ENCODE results near the gene DMBT1.
"Not testable (repeated sequence)": the region's sequence is repeated elsewhere in the genome, so short reads cannot be mapped to it uniquely, and the experiment has no call there.

Gene DMBT1

DNA sequence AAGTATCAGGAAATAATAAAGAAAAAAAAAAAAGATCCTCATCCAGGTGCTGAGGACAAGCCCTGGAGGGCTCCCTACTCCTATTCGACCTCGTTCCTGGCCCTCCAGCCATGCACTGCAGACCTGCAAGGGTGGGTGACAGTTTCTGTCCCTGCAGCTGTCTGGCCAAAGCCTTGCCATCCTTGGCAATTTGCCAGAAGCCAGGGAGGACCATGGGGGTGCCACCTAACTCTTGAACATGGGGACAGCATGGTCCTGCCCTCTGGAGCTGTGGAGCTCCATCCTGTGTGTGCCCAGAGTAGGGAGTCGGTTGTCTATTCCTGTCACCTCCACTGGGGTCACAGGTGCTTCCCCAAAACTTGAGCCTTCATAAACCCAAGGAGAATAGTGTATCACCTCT is 27.8 kb downstream of the DMBT1 start:
- DNase-seq = no peak

DNA sequence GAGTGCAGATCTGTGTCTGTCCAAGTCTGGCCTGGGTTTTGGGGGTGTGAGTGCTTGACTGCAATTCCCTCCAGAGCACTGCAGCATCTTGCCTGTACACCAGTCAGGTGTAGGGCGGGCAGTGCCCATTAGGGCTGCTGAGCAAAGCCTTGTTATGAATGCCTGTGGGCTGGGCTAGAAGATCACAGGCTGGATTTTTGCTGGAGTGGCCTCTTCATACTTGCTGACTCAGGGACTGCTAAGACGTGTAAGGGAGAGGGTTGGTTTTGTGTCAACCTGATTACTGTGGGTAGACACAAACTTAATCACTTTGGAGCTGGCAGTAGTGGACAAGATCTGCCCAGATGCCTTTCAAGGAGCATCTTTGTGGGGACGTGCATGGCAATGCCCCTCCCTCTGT is 29.6 kb downstream of the DMBT1 start:
- DNase-seq = no peak

DNA sequence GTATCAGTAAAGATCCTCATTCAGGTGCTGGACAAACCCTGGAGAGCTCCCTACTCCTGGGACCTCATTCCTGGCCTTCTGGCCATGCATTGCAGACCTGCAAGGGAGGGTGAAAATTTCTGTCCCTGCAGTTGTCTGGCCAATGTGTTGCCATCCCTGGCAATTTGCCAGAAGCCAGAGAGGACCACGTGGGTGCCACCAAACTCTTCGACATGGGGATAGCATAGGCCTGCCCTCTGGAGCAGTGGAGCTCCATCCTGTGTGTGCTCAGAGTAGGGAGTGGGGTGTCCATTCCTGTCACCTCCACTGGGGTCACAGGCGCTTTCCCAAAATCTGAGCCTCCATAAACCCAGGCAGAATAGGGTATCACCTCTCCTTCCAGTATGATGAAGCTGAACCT is 31.2 kb downstream of the DMBT1 start:
- DNase-seq = no peak

DNA sequence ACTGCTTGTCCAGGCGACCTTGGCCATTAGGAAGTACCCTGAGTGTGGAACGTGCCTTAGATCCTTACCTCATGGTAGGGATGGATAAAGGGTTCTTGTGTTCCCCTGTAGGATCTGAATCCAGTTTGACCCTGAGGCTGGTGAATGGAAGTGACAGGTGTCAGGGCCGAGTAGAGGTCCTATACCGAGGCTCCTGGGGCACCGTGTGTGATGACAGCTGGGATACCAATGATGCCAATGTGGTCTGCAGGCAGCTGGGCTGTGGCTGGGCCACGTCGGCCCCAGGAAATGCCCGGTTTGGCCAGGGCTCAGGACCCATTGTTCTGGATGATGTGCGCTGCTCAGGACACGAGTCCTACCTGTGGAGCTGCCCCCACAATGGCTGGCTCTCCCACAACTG is 31.6 kb downstream of the DMBT1 start:
- DNase-seq = no peak

DNA sequence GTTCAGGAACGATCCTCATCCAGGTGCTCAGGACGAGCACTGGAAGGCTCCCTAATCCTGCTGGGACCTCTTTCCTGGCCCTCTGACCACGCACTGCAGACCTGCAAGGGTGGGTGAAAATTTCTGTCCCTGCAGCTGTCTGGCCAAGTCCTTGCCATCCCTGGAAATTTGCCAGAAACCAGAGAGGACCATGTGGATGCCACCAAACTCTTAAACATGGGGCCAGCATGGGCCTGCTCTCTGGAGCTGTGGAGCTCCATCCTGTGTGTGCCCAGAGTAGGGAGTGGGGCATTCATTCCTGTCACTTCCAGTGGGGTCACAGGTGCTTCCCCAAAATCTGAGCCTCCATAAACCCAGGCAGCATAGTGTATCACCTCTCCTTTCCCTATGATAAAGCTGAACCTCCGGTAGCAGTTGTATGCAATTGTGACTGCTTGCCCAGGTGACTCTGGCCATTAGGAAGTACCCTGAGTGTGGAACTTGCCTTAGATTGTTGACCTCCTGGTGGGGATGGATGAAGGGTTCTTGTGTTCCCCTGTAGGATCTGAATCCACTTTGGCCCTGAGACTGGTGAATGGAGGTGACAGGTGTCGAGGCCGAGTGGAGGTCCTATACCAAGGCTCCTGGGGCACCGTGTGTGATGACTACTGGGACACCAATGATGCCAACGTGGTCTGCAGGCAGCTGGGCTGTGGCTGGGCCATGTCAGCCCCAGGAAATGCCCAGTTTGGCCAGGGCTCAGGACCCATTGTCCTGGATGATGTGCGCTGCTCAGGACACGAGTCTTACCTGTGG is 57.1 kb downstream of the DMBT1 start:
- no peak for DNase-seq

DNA sequence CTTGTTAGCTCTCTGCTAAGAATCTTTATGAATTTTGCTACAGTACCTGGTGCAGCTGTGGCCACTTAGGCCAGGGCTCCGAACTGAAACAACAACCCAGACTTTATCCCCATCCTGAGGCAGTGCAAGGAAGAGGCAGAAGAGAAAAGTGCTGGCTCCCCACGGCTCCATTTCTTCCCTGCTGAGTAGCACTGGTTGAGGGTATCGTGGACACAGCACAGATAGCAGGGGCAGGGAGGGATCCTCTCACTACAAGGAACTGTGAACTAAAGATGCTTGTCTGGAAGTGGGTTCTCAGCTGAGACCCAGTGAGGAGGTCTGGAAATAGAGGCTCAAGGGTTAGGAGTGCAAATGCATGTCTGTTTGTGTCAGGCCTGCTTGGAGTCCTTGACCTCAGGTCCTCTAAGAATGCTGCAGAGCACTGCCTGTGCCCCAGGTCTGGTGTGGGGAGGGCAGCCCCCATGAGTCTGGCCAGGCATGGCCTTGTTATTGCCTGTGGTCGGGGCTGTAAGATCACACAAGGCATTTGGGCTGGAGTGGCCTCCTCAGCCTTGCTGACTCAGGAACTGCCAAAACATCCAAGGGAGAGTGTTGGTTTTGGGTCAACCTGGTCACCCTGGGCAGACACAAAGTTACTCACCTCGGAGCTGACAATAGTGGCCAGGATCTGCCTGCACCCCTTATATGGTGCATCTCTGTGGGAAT is 58.1 kb downstream of the DMBT1 start:
- DNase-seq = no peak

GRCh38 chr10:122620961-122621360 is 60.4 kb downstream of the DMBT1 start:
- not testable (repeated sequence) for DNase-seq

DNA sequence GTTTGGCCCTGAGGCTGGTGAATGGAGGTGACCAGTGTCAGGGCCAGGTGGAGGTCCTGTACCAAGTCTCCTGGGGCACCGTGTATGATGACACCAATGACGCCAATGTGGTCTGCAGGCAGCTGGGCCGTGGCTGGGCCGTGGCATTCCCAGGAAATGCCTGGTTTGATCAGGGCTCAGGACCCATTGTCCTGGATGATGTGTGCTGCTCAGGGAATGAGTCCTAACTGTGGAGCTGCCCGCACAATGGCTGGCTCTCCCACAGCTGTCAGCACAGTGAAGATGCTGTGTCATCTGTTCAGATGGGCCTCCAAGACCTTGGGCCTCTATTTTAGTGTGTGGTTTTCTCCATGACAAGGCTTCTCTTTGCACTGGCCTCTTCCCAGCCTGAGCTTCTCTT is 64.0 kb downstream of the DMBT1 start:
- no peak for DNase-seq

- DNase-seq = no peak
Measured at GRCh38 chr10:122630526-122630925, 70.0 kb downstream of the DMBT1 start.

DNA sequence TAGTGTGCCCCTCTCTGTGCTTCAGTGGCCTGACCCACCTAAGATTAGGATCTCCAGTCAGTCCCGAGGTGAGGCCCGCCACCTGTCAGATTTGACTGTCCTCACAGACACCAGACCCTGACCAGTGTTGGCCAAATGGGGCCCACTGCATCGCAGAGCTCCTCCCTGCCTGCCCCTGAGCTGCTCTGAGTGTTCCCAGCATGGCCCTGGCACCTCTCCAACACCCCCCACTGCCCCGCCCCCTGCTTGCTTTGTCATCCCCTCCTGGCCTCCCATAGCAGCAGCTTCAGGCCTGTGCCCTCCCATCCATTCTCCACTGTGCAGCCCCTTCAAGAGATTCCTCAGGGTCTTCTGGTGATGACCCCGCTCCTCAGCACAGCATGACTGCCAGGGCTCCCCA is 71.5 kb downstream of the DMBT1 start:
- no peak for DNase-seq

- DNase-seq = no peak
Measured at GRCh38 chr10:122632576-122632975, 72.0 kb downstream of the DMBT1 start.

DNA sequence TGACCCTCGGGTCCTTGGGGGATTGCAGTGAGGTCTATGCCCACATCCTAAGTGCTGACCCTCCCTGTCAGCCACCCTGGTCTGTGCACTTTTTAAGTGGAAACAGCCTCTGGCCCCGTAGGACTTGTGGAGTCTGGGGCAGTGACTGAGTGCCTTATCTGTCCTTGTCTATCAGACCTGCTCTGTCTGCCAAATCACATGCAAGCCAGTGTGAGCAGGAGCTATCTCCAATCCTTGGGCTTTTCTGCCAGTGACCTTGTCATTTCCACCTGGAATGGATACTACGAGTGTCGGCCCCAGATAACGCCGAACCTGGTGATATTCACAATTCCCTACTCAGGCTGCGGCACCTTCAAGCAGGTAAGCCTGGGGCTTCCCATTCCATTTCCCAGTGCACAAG is 76.4 kb downstream of the DMBT1 start:
- no peak for DNase-seq

GRCh38 chr10:122637376-122637775 is 76.8 kb downstream of the DMBT1 start:
- no peak for DNase-seq

GRCh38 chr10:122638106-122638505 is 77.6 kb downstream of the DMBT1 start:
- DNase-seq = no peak

DNA sequence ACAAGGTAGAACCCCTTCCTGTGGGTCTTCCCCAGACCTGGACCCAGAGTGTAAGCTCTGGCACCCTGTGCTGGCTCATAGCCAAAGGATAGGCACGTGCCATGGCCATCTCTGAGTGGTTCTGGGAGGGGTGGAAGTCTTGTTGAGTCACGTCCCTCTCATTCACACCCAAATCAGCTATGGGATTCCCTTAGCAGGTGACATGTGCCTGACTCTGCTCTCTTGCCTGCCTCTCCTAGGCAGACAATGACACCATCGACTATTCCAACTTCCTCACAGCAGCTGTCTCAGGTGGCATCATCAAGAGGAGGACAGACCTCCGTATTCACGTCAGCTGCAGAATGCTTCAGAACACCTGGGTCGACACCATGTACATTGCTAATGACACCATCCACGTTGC is 79.2 kb downstream of the DMBT1 start:
- no peak for DNase-seq

DNA sequence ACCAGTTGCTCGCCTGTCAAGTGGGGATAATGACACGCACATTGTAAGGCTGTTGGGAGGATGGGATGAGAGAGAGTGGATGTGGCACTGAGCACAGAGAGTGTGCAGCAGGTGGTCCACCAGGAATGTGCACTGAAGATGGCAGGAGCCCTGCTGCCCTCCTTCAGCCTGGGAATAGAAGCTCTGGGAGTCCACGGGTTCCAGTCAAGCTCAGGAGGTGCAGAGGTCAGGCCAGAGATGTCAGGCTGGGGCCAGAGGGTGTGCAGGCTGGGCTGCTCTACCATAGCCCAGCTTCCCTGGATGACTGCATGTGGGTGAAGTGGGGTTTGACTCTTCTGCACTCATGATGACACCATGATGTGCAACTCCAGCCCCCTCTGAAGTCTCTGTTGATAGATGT is 80.4 kb downstream of the DMBT1 start:
- no peak for DNase-seq

DNA sequence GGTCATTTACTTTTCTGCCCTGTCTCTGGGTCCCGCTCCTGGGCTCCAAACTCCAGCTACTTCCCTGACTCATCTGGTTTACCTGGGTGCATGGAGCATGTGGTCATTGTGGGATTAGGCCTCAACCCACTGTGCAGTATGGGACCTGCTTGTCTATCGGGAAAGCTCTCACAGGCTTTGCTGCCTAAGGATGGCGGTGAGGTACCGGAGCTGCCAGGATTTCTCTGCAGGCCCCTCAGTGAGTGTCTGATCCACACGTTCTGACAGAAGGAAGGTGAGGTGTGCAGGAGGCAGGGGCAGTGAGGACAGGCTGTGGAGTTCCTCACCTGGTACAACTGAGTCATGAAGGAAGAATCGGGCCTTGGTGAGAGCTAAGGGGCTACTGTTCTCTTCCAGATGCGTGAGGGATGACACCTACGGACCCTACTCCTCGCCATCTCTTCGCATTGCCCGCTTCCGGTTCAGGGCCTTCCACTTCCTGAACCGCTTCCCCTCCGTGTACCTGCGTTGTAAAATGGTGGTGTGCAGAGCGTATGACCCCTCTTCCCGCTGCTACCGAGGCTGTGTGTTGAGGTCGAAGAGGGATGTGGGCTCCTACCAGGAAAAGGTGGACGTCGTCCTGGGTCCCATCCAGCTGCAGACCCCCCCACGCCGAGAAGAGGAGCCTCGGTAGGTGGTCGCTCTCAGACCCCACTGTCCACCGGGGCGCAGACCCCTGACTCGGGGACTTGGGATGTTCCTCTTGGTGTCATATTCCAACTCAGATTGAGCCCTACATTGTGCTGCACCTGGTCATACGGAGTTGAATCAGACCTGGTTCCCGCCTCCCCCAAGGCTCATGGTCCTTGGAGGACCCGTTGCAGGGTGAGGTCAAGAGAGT is 82.4 kb downstream of the DMBT1 start:
- DNase-seq = no peak

- DNase-seq = no peak
Measured at GRCh38 chr10:122643931-122644534, 83.5 kb downstream of the DMBT1 start.

GRCh38 chr10:122646511-122647382 is 86.2 kb downstream of the DMBT1 start:
- no peak for DNase-seq

- DNase-seq = no peak
Measured at GRCh38 chr10:122647383-122647968, 86.9 kb downstream of the DMBT1 start.

DNA sequence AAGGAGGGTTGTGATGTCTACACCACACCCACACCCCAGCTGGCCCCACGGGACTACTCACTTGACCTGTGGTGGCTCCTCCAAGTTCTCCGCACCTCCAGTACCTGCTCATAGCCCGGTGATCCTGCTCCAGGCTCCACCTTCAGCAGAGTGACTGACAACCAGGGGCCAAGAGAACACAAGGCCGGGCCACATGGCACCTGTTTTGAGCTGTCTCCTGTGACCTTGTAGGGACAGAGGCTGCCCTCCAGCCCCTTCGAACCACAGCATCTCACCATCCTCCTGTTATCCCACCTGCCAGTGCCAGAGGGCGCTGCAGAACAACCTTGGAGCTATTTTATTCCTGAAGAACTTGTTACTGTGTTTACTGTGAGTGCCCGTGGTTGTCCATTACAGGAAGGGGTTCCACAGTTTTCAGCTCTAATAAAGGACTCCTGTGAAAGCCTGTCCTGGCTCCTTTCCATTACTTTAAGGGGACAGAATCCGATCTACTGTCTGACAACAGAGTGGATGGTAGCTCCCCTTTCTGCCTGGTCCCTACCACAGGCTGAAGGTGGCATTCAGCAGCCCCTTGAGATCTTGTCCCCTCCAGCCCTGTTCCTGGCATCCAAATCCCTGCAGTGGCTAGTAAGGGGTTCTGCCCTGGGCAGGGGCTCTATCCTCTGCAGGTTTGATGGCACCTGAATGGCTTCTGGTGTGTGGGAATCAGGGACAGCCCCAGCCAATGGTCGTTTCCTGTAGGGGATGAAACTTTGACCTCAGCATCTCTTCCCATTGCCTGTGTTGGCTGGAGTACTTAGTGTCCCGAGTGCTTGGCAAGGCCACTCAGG is 88.3 kb downstream of the DMBT1 start:
- DNase-seq = no peak
